Caco-2 (cell line): ENCODE measurements around the gene FAM131B. TPM values are rescaled to one million over a fixed set of nuclear protein-coding genes. Genes with fewer than 3 reads are reported as not detected.

Experiments
- BruUV-seq: library from RNA; stranded (reverse); fragments of 400-500 nt; replicated peaks from 2 replicates; lab custom pipeline; 2021; lab: Mats Ljungman, UMichigan
- CTCF ChIA-PET: fragments of 300-600 bp; sonication (Branson Sonifier 250); formaldehyde crosslinking; loops from one replicate; lab custom pipeline; 2022; ENCODE audit warnings: antibody characterized with exemption; lab: Charles Lee
- POLR2A ChIA-PET: fragments of 300-600 bp; sonication (Branson Sonifier 250); formaldehyde crosslinking; loops from one replicate; lab custom pipeline; 2022; ENCODE audit warnings: antibody characterized with exemption; lab: Charles Lee
- DNase-seq, 2 experiments: peaks; one replicate each; pipeline versions ENCODE4 v3.0.0 to v3.0.0-alpha.2; 2020 to 2022
- H3K27me3 ChIP-seq: replicated peaks from 2 replicates; pipeline ENCODE4 v1.6.0; 2011; ENCODE audit warnings: low read length; ENCODE audit not compliant: control insufficient read depth, insufficient read depth
- H3K36me3 ChIP-seq: 2 replicates; pipeline ENCODE4 v1.5.1; 2011; ENCODE audit warnings: low read length; ENCODE audit not compliant: control insufficient read depth, insufficient read depth
- H3K4me1 ChIP-seq: fragments of 250-450 bp; sonication (Bioruptor Pico); 2 replicates; pipeline ENCODE4 v1.5.1; 2020; ENCODE audit warnings: mild to moderate bottlenecking
- H3K4me3 ChIP-seq: 2 replicates; pipeline ENCODE4 v1.5.1; 2011; ENCODE audit warnings: low read depth, mild to moderate bottlenecking, control low read depth, low read length
- H3K9me3 ChIP-seq: fragments of 250-450 bp; sonication (Bioruptor Pico); 2 replicates; pipeline ENCODE4 v1.5.1; 2020; ENCODE audit warnings: mild to moderate bottlenecking, moderate library complexity
- H3K27ac Mint-ChIP-seq: one replicate; pipeline ENCODE4 v1.8.0; 2022; ENCODE audit warnings: mixed read lengths; ENCODE audit not compliant: unreplicated experiment
- H3K27me3 Mint-ChIP-seq: one replicate; pipeline ENCODE4 v1.8.0; 2022; ENCODE audit warnings: mixed read lengths; ENCODE audit not compliant: insufficient read depth, unreplicated experiment
- H3K36me3 Mint-ChIP-seq: one replicate; pipeline ENCODE4 v1.8.0; 2022; ENCODE audit warnings: mild to moderate bottlenecking, mixed read lengths; ENCODE audit not compliant: insufficient read depth, unreplicated experiment
- H3K4me1 Mint-ChIP-seq: one replicate; pipeline ENCODE4 v1.8.0; 2022; ENCODE audit warnings: low read depth, mixed read lengths; ENCODE audit not compliant: unreplicated experiment
- H3K4me3 Mint-ChIP-seq: one replicate; pipeline ENCODE4 v1.8.0; 2022; ENCODE audit warnings: mild to moderate bottlenecking, moderate library complexity, mixed read lengths; ENCODE audit not compliant: unreplicated experiment
- H3K9me3 Mint-ChIP-seq: one replicate; pipeline ENCODE4 v1.8.0; 2022; ENCODE audit warnings: mixed read lengths; ENCODE audit not compliant: unreplicated experiment
- intact Hi-C: fragments of 100-400 bp; cut with micrococcal nuclease; formaldehyde crosslinking; loops from one replicate; pipeline ENCODE4 v1.10.0; 2022; ENCODE audit not compliant: unreplicated experiment
- total RNA-seq: library from RNA; stranded (reverse); gene quantifications from 2 replicates; pipeline ENCODE4 v1.2.3, GENCODE V29; 2022
- TF ChIP-seq, protein P1 (sequence below), 2 experiments: fragments of 200-600 bp in 1 of 2; IDR thresholded peaks; 1 replicate in 1 of 2; 2 replicates in 1 of 2; pipeline versions ENCODE4 v1.5.1 to v1.8.0; 2011 to 2022; ENCODE audit warnings: antibody characterized with exemption in 1 of 2, control low read depth in 1 of 2, inconsistent platforms in 1 of 2, low read depth in 1 of 2, low read length in 1 of 2, mild to moderate bottlenecking in 1 of 2, moderate library complexity in 1 of 2; ENCODE audit not compliant: insufficient read depth in 1 of 2, severe bottlenecking in 1 of 2, unreplicated experiment in 1 of 2

Gene FAM131B
- total RNA-seq, 1 experiment from 2014 or later: 22.3 TPM

DNA sequence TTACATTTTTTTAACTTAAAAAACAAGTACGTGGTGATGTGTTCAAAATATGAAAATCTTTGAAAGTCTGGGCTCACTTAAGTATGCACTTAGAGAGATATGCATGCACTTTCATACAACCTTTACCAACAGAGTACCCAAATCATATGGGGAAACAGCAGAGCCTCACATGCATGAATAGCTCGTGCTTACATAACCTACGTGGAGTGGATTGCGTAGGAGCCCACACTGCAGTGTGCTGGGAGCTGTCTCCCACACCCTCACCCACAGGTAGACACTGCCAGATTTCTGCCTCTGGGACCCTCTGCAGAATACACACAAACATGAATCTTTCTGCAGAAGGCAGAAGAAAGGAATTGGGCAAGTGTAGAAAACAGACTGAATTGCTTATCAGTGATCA, 46.0 kb downstream of the FAM131B start:
- no peak overlapping the region for H3K4me3 Mint-ChIP-seq
- H3K4me1 ChIP-seq: peaks cover 14% of the 10 kb centered on the region
- no peaks in the 10 kb centered on the region for H3K9me3 ChIP-seq
- TF ChIP-seq, protein P1, sequence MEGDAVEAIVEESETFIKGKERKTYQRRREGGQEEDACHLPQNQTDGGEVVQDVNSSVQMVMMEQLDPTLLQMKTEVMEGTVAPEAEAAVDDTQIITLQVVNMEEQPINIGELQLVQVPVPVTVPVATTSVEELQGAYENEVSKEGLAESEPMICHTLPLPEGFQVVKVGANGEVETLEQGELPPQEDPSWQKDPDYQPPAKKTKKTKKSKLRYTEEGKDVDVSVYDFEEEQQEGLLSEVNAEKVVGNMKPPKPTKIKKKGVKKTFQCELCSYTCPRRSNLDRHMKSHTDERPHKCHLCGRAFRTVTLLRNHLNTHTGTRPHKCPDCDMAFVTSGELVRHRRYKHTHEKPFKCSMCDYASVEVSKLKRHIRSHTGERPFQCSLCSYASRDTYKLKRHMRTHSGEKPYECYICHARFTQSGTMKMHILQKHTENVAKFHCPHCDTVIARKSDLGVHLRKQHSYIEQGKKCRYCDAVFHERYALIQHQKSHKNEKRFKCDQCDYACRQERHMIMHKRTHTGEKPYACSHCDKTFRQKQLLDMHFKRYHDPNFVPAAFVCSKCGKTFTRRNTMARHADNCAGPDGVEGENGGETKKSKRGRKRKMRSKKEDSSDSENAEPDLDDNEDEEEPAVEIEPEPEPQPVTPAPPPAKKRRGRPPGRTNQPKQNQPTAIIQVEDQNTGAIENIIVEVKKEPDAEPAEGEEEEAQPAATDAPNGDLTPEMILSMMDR (IDR thresholded peaks at IDR 0.05; ENCODE audit: insufficient read depth in 1 of 2, low read depth in 1 of 2, low read length in 1 of 2, severe bottlenecking in 1 of 2, unreplicated experiment in 1 of 2): no peak
- H3K4me3 ChIP-seq: no peak overlapping the region
- peak overlapping the region; percentile 54 for H3K27ac Mint-ChIP-seq
- H3K36me3 Mint-ChIP-seq: no peaks in the 10 kb centered on the region
- H3K36me3 ChIP-seq: no peaks in the 10 kb centered on the region
- CTCF ChIA-PET: no interaction called here
- no TSS peak for BruUV-seq
- H3K9me3 Mint-ChIP-seq: no peaks in the 10 kb centered on the region
- intact Hi-C loops: no loop called here
- POLR2A ChIA-PET: interaction anchor here (0.5 to 0.6 kb wide), 2 partner anchors 34 to 95 kb away, joined by 3 read pairs; partner anchors contain the start of gene TAS2R40
- peaks cover 23% of the 10 kb centered on the region for H3K4me1 Mint-ChIP-seq
- no peak for DNase-seq
- no peaks in the 10 kb centered on the region for H3K27me3 ChIP-seq
- no peaks in the 10 kb centered on the region for H3K27me3 Mint-ChIP-seq

DNA sequence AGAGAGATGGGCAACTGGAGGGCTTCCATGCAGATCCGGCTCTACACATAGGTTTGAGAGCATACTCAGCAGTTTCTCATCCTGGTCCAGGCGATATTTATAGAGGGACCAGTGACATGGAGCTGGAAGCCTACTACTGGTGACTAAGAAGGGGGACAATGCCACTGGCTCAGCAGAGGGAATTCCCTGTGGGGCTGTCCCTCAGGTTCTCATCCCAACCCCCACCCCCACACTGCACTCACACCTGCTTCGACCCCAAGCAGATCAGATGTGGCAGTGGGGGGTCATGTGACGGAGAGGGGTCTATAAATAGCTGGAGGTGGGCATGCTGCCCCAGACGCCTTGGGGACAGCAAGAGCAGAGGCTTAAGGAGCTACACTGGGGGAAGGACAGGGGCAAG, 46.7 kb downstream of the FAM131B start, which contains the start of gene CLCN1:
Gene CLCN1, plus strand, starts transcription at position 336 of the 400 bp plus-strand sequence. CDS start 102 bp downstream, outside the sequence.
- Mint-ChIP-seq H3K27ac (peak within 1 kb of the TSS; percentile 54), H3K4me3 (no peak within 1 kb of the TSS), H3K36me3 (no peaks in the 10 kb centered on the region), H3K9me3 (no peaks in the 10 kb centered on the region), H3K4me1 (peaks cover 23% of the 10 kb centered on the region), H3K27me3 (no peaks in the 10 kb centered on the region)
- ChIA-PET POLR2A (no interaction called here), CTCF (no interaction called here)
- H3K36me3 ChIP-seq: no peaks in the 10 kb centered on the region
- TF ChIP-seq, protein P1 (IDR thresholded peaks at IDR 0.05; ENCODE audit: insufficient read depth in 1 of 2, low read depth in 1 of 2, low read length in 1 of 2, severe bottlenecking in 1 of 2, unreplicated experiment in 1 of 2): no peak
- no peak for DNase-seq
- intact Hi-C loops: no loop called here
- H3K4me1 ChIP-seq: peaks cover 14% of the 10 kb centered on the region
- no peaks in the 10 kb centered on the region for H3K27me3 ChIP-seq
- H3K9me3 ChIP-seq: no peaks in the 10 kb centered on the region
- H3K4me3 ChIP-seq: no peak within 1 kb of the TSS
- BruUV-seq: no TSS peak

DNA sequence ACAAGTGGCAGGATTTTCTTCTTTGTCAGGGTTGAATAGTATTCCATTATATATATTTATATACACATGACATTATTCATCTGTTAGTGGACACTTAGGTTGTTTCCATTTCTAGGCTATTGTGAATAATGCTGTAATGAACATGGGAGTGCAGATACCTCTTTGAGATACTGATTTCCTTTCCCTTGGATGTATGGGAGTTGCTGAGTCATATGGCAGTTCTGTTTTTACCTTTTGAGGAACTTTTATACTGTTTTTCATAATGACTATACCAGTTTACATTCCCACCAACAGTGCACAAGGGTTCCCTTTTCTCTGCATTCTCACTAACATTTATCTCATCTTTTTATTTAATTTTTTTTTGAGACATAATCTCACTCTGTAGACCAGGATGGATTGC, 48.4 kb downstream of the FAM131B start:
- ChIA-PET CTCF (no interaction called here), POLR2A (no interaction called here)
- H3K9me3 ChIP-seq: no peaks in the 10 kb centered on the region
- H3K27me3 ChIP-seq: no peaks in the 10 kb centered on the region
- Mint-ChIP-seq H3K4me3 (no peak overlapping the region), H3K4me1 (peaks cover 22% of the 10 kb centered on the region), H3K27ac (no peak overlapping the region), H3K9me3 (no peaks in the 10 kb centered on the region), H3K27me3 (no peaks in the 10 kb centered on the region), H3K36me3 (peaks cover 12% of the 10 kb centered on the region)
- TF ChIP-seq, protein P1 (IDR thresholded peaks at IDR 0.05; ENCODE audit: insufficient read depth in 1 of 2, low read depth in 1 of 2, low read length in 1 of 2, severe bottlenecking in 1 of 2, unreplicated experiment in 1 of 2): no peak
- no TSS peak for BruUV-seq
- intact Hi-C loops: no loop called here
- H3K4me3 ChIP-seq: no peak overlapping the region
- no peak for DNase-seq
- no peaks in the 10 kb centered on the region for H3K36me3 ChIP-seq
- H3K4me1 ChIP-seq: peaks cover 14% of the 10 kb centered on the region
